ENCODE data around the gene EIF2B2.

DNA sequence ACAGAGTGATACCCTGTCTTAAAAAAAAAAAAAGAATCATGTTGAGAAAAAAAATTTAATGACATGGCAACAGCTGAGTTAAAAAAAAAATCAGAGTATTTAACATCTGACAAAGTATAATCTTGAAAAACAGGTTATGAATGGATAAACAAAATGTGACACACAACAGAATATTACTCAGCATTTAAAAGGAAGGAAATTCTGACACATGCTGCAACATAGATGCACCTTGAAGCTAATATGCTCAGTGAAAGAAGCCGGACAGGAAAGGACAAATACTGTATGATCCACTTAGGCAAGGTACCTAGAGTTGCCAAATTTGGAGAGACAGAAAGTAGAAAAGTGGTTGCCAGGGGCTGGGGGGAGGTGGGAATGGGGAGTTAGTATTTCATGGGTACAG is 19.4 kb upstream of the EIF2B2 start:
- TF ChIP-seq, protein P1, sequence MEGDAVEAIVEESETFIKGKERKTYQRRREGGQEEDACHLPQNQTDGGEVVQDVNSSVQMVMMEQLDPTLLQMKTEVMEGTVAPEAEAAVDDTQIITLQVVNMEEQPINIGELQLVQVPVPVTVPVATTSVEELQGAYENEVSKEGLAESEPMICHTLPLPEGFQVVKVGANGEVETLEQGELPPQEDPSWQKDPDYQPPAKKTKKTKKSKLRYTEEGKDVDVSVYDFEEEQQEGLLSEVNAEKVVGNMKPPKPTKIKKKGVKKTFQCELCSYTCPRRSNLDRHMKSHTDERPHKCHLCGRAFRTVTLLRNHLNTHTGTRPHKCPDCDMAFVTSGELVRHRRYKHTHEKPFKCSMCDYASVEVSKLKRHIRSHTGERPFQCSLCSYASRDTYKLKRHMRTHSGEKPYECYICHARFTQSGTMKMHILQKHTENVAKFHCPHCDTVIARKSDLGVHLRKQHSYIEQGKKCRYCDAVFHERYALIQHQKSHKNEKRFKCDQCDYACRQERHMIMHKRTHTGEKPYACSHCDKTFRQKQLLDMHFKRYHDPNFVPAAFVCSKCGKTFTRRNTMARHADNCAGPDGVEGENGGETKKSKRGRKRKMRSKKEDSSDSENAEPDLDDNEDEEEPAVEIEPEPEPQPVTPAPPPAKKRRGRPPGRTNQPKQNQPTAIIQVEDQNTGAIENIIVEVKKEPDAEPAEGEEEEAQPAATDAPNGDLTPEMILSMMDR (IDR thresholded peaks at IDR 0.05): no peak
- no peak for TF ChIP-seq POLR2A (IDR thresholded peaks at IDR 0.05)

Data from lower leg skin (tissue), 3 donors.